DND-41 (cell line): ENCODE measurements around the gene SLC43A1.

Experiments used
- ATAC-seq: fragments of 200-7000 bp; cut with Tn5 transposase; 3 replicates; pipeline ENCODE4 v1.9.1; 2021; ENCODE audit warnings: low read depth; ENCODE audit not compliant: insufficient read depth
- DNase-seq: peaks from one replicate; pipeline ENCODE4 v3.0.0-alpha.2; 2020
- H2AFZ ChIP-seq: 2 replicates; pipeline ENCODE4 v1.6.0; 2012; ENCODE audit warnings: low read depth, low read length
- H3K27ac ChIP-seq: 2 replicates; pipeline ENCODE4 v1.5.1; 2012; ENCODE audit warnings: low read length, inconsistent platforms
- H3K27me3 ChIP-seq: fragments of 200-600 bp; sonication (generic); 2 replicates; pipeline ENCODE4 v1.6.0; 2012; ENCODE audit warnings: low read length, mild to moderate bottlenecking, inconsistent platforms; ENCODE audit not compliant: insufficient read depth, poor library complexity
- H3K36me3 ChIP-seq: 2 replicates; pipeline ENCODE4 v1.5.1; 2012; ENCODE audit warnings: low read length, inconsistent platforms; ENCODE audit not compliant: insufficient read depth
- H3K4me1 ChIP-seq: 2 replicates; pipeline ENCODE4 v1.5.1; 2012; ENCODE audit warnings: mild to moderate bottlenecking, low read length; ENCODE audit not compliant: insufficient read depth
- H3K4me2 ChIP-seq: 2 replicates; pipeline ENCODE4 v1.6.0; 2012; ENCODE audit warnings: mild to moderate bottlenecking, moderate library complexity, low read length, inconsistent platforms; ENCODE audit not compliant: insufficient read depth
- H3K4me3 ChIP-seq, 2 experiments: fragments of 200-600 bp in 1 of 2; shearing (Covaris generic) in 1 of 2; 2 replicates each; pipeline ENCODE4 v1.5.1; 2012 to 2016; ENCODE audit warnings: inconsistent platforms in 2 of 2, low read length in 2 of 2, mild to moderate bottlenecking in 2 of 2, low read depth in 1 of 2, moderate library complexity in 1 of 2
- H3K79me2 ChIP-seq: 2 replicates; pipeline ENCODE4 v1.6.0; 2012; ENCODE audit warnings: low read length, inconsistent platforms; ENCODE audit not compliant: insufficient read depth
- H3K9ac ChIP-seq: 2 replicates; pipeline ENCODE4 v1.6.0; 2012; ENCODE audit warnings: low read depth, mild to moderate bottlenecking, inconsistent platforms, low read length, moderate library complexity
- H3K9me3 ChIP-seq: 2 replicates; pipeline ENCODE4 v1.5.1; 2012; ENCODE audit warnings: low read length, moderate library complexity, mild to moderate bottlenecking, inconsistent platforms; ENCODE audit not compliant: insufficient read depth, severe bottlenecking
- H4K20me1 ChIP-seq: 2 replicates; pipeline ENCODE4 v1.6.0; 2012; ENCODE audit warnings: low read length; ENCODE audit not compliant: insufficient read depth
- CTCF ChIP-seq: IDR thresholded peaks from 2 replicates; pipeline ENCODE4 v1.5.1; 2012; ENCODE audit warnings: borderline replicate concordance, low read length, moderate library complexity, mild to moderate bottlenecking; ENCODE audit not compliant: poor library complexity, severe bottlenecking; ENCODE audit errors: extremely low read depth
- EZH2 ChIP-seq: IDR thresholded peaks from 3 replicates; pipeline ENCODE4 v1.6.1; 2012; ENCODE audit warnings: borderline replicate concordance, low read depth, mild to moderate bottlenecking, moderate library complexity, low read length, inconsistent platforms; ENCODE audit not compliant: severe bottlenecking

The SLC43A1 gene

DNA sequence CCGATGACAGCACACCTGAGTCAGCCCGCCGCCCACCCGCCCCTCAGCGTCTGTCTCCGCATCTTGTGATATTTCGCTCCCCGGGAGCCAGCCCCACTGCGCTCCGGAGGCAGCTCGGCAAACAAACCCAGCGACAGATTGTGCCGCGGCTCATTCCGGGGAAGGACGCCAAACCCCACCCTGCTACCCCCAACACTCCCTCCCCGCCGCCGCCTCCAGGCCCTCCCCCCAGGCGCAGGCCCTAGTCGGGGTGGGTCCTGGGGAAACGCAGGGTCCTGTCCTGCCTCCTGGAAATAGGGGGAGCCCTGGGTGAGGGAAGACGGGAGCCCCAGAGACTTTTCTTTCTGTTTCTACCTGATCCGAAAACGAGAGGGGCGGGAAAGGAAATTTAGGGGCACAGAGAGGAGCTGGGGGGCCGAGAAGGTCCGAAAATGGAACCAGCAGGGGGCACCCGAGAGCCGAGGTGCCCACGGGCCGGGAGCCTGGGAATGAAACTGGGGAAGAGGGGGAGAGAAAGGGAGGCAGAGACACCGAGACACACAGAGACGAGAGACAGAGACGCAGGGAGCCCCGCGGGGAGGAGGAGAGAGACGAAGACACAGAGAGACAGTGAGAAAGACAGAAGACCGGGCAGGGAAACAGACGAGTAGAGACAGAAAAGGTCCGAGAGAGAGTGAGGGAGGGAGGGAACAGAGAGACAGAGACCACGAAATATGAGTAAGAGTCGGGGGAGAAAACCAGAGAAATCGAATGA is 56.9 kb downstream of the SLC43A1 start:
- Histone ChIP-seq H2AFZ (peak overlapping the region; percentile 21; the same call in 1 of the 2 replicates), H3K27me3 (peaks cover 37% of the 10 kb centered on the region), H3K27ac (no peak overlapping the region), H3K79me2 (no peaks in the 10 kb centered on the region), H3K36me3 (no peaks in the 10 kb centered on the region), H3K4me2 (peak overlapping the region; percentile 52), H3K9me3 (no peaks in the 10 kb centered on the region), H4K20me1 (peaks cover 7% of the 10 kb centered on the region), H3K9ac (no peak overlapping the region), H3K4me3 (no peak overlapping the region), H3K4me1 (peaks cover 39% of the 10 kb centered on the region)
- DNase-seq (peak; percentile 40), ATAC-seq (0 out of 3 replicates have a peak, but pooled peaks have one; percentile 12)
- peak; percentile 79 for TF ChIP-seq CTCF
- TF ChIP-seq EZH2: no peak

DNA sequence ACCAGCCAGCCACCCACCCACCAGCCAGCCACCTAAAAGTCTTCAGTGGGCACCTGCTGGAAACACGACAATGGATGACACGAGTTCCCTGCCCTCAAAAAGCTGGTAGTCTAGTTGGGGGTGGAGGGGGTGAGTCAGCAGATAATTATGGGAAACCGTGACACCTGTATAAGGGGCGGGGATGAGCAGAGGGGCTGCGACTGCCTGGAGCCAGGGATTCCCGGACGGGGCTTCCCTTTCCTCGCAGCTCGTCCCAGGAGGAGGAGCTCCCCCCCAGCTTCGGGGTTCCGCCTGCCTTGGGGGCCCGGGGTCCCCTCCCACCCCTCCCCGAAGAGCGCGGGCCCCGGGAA is 57.5 kb downstream of the SLC43A1 start:
- DNase-seq (no peak), ATAC-seq (no peak)
- Histone ChIP-seq H4K20me1 (peaks cover 7% of the 10 kb centered on the region), H2AFZ (no peak overlapping the region), H3K79me2 (no peaks in the 10 kb centered on the region), H3K4me2 (no peak overlapping the region), H3K9ac (no peak overlapping the region), H3K27me3 (peaks cover 38% of the 10 kb centered on the region), H3K4me3 (no peak overlapping the region), H3K9me3 (no peaks in the 10 kb centered on the region), H3K27ac (no peak overlapping the region), H3K36me3 (no peaks in the 10 kb centered on the region), H3K4me1 (peaks cover 39% of the 10 kb centered on the region)
- no peak for TF ChIP-seq CTCF
- no peak for TF ChIP-seq EZH2

GRCh38 chr11:57457643-57458023 is 57.9 kb downstream of the SLC43A1 start:
- Histone ChIP-seq H3K9ac (no peak overlapping the region), H3K4me1 (peaks cover 39% of the 10 kb centered on the region), H2AFZ (no peak overlapping the region), H3K4me3 (no peak overlapping the region), H3K36me3 (no peaks in the 10 kb centered on the region), H3K4me2 (no peak overlapping the region; the same call in 1 of the 2 replicates), H3K27me3 (peaks cover 41% of the 10 kb centered on the region), H3K79me2 (no peaks in the 10 kb centered on the region), H4K20me1 (peaks cover 7% of the 10 kb centered on the region), H3K27ac (no peak overlapping the region), H3K9me3 (no peaks in the 10 kb centered on the region)
- TF ChIP-seq EZH2 (no peak), CTCF (no peak)
- DNase-seq (no peak), ATAC-seq (peak; percentile 1; the same call in 1 of the 3 replicates)
